Astrocyte of the cerebellum (primary cell): ENCODE results near the gene CACNA2D3.

Source experiments
- DNase-seq: peaks from one replicate; pipeline ENCODE4 v3.0.0-alpha.2; 2011; ENCODE audit warnings: low read depth
- H3K4me3 ChIP-seq: 2 replicates; pipeline ENCODE4 v1.5.1; 2011; ENCODE audit warnings: mild to moderate bottlenecking, low read depth, low read length, moderate library complexity
- in situ Hi-C: cut with HindIII; loops from 2 replicates; pipeline ENCODE4 v1.10.0; 2017; ENCODE audit warnings: low sequenced_read_pairs
- TF ChIP-seq, protein P1 (sequence below): IDR thresholded peaks from 2 replicates; pipeline ENCODE4 v1.5.1; 2012; ENCODE audit warnings: low read length, low read depth, moderate library complexity, mild to moderate bottlenecking; ENCODE audit errors: missing control alignments

The CACNA2D3 gene

DNA sequence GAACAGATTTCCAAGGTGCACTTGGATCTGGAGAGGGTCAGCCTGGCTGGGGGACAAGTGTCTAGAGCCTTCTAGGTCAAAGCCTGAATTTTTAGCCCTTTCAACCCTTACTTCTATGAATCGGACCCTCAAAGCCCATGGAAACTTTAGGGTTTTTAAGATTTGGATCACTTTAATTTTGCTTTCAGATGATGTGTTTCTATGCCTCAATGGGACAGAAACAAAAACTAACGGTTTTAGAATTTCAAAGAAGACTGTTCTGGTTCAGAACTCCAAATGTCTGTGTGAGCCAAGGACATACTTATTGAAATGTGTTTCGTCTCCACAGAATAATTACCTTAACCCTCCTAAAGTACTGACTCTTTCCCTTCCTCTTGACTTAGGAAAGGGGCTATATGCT, 538.8 kb downstream of the CACNA2D3 start:
- TF ChIP-seq, protein P1, sequence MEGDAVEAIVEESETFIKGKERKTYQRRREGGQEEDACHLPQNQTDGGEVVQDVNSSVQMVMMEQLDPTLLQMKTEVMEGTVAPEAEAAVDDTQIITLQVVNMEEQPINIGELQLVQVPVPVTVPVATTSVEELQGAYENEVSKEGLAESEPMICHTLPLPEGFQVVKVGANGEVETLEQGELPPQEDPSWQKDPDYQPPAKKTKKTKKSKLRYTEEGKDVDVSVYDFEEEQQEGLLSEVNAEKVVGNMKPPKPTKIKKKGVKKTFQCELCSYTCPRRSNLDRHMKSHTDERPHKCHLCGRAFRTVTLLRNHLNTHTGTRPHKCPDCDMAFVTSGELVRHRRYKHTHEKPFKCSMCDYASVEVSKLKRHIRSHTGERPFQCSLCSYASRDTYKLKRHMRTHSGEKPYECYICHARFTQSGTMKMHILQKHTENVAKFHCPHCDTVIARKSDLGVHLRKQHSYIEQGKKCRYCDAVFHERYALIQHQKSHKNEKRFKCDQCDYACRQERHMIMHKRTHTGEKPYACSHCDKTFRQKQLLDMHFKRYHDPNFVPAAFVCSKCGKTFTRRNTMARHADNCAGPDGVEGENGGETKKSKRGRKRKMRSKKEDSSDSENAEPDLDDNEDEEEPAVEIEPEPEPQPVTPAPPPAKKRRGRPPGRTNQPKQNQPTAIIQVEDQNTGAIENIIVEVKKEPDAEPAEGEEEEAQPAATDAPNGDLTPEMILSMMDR: no peak
- in situ Hi-C loops: no loop called here
- DNase-seq: no peak
- no peak overlapping the region for H3K4me3 ChIP-seq

DNA sequence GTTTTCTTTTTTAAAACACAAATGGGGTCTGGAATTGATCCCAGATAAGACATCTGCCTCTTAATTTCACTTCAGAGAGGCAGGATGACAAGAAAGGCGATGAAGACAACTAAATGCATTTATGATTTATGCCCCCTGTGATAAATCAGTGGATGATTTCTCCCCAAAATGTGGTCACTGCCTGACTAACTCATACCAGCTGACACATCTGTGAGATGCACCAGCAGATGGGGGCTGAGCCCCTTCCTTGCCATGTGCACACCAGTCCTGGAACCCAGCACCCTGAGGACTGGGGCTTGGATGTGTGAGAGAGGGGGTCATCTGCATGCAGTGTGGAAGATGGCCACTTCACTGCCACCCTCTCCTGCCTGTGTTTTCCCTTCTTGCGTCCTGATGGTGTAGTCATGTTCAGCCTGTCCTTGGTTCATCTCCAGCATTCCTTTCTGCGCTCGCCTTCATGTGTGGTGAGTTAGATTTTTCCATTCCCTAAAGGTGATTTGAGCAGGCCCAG, 541.2 kb downstream of the CACNA2D3 start:
- no peak for DNase-seq
- TF ChIP-seq, protein P1: no peak
- no peak overlapping the region for H3K4me3 ChIP-seq
- in situ Hi-C loops: no loop called here

DNA sequence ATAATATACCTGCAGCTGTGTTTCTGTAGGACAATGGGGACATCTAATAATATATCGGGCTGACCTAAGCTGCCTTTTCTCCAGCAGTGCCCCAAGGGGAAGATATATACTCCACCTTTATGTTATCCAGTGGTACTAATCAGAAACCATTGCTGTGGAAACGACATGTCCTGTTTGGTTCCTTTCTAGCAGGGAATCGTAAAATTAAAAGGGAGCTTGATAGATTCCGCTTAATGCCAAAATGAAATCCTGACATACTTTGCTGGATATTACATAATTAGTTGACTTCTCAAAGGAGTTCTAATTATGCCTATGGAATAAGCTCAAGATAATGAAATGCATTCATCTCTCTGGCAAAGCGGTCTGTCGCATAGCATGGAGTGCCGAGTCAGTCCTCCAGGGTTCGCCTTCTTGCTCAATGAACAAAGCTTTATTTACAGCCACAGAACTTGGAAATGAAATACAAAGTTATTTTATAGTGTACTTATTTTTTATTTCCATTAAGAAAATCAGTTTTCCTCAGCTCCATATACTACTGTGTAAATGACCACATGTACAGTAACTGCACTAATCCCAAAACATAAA, 542.8 kb downstream of the CACNA2D3 start:
- TF ChIP-seq, protein P1: no peak
- in situ Hi-C loops: no loop called here
- DNase-seq: no peak
- H3K4me3 ChIP-seq: no peak overlapping the region

DNA sequence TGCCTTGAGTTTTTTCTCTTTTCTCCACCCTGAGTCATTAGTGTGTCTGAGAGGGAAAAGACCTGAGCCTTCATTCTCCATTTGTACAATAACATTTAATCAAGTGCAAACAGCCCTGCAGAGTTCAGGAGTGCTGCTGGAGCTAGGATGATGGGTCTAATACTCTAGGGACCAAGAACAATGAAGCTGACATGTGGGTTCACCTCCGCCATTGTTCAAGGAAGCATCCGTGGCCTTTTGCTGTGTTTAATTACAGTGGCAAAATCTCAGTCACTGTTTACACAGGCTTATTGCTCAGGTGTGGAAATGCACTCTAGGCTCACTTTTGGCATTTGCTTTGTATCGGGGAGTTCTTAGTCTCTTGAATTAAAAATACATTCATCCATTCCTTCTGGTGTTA, 545.9 kb downstream of the CACNA2D3 start:
- TF ChIP-seq, protein P1: no peak
- H3K4me3 ChIP-seq: no peak overlapping the region
- in situ Hi-C loops: no loop called here
- DNase-seq: no peak

DNA sequence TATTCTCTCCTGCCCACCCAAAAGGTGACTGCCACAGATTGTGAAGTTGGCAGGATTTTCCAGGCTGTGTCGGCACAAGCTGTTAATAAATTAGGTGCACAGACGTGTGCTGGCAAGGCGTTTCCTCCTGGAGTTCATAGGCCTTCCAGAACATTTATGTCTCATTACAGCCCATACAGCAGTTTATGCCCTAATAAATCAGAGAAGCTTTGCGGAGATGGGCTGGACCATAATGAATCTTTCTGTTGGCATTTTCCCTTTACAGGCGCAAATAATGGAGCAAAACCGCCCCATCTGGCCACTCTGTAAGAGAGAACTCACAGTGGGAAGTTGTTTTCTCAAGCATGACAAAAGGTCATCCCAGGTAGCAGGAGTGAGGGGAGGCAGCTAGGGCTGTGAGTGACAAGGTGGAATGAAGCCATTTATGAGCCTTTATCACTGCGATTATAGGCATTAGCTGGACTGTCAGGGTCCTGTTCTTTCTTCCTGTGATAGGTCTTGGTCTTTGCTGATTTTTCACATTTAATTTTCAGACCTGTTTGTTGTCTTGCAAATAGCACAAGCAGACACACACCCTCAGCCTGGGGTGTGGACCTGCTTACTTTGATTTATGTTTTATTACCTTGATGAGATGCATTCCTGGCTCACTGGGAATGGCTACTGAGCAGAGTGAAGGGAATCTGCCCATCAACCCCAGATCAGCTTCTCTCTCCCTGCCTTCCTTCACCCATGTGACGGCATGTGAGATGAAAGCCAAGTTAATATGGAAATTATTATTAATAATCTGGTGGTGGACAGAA, 548.0 kb downstream of the CACNA2D3 start:
- no peak for DNase-seq
- TF ChIP-seq, protein P1: no peak
- H3K4me3 ChIP-seq: no peak overlapping the region
- in situ Hi-C loops: no loop called here

DNA sequence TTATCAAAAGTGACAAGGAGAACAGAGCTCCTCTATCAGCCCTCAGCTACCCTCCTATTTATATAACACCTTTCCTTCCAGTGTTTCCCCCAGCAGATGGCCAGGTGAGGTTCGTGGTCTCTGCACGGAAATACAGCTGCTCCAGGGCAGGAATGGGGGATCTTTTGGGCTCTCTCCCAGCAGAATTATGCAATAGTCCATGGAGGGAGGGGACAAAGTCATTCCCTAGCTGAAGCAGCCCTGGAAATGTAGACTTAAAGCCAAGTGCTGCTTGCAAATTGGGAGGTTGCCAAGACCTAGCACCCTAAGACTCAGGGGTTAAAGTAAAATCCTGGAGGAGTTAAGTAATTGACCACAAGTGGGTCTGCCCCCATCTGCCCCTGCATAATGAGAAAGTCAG, 549.2 kb downstream of the CACNA2D3 start:
- no peak for DNase-seq
- no peak overlapping the region for H3K4me3 ChIP-seq
- TF ChIP-seq, protein P1: no peak
- in situ Hi-C loops: no loop called here
